Vagina (tissue), 2 donors: Measurements from ENCODE around the gene TAAR6.

ENCODE experiments used
- CTCF ChIP-seq, 3 experiments: fragments of 450-650 bp in 2 of 3; fragments of 200-600 bp in 1 of 3; sonication (generic) in 1 of 3; IDR thresholded peaks; one replicate each; pipeline ENCODE4 v1.5.1; 2017 to 2019; ENCODE audit warnings: antibody characterized with exemption in 3 of 3, mild to moderate bottlenecking in 2 of 3, moderate library complexity in 2 of 3
- POLR2AphosphoS5 ChIP-seq, 2 donors: sonication (generic); formaldehyde crosslinking; IDR thresholded peaks; one replicate each; pipeline ENCODE4 v1.9.0; 2017; ENCODE audit warnings: antibody characterized with exemption in 2 of 2, mild to moderate bottlenecking in 2 of 2, low read depth in 1 of 2; ENCODE audit not compliant: insufficient read depth in 1 of 2

DNA sequence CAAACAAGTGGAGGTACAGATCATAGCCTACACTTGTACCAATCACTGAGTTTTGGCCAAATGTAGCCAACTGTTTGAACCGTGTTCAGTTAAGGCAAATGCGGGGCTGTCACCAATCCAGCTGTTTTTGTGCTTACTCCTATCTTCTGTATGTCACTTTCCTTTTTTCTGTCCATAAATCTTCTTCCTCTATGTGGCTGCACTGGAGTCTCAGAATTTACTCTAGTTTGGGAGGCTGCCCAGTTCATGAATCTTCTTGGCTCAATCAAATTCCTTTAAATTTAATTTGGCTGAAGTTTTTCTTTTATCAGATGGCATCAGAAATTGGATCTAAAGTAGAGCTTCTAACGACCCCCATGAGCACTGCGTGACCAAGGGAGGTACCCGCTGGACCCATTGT, 45.5 kb upstream of the TAAR6 start:
- TF ChIP-seq POLR2AphosphoS5 (IDR thresholded peaks at IDR 0.05; ENCODE audit: insufficient read depth in 1 of 2, low read depth in 1 of 2) (no peak), CTCF (IDR thresholded peaks at IDR 0.05) (no peak)
